Heart left ventricle (tissue), 16 donors: ENCODE results near the gene SPCS3. TPM values are rescaled to one million over a fixed set of nuclear protein-coding genes. Genes with fewer than 3 reads are reported as not detected.
"Not testable (repeated sequence)": the region's sequence is repeated elsewhere in the genome, so short reads cannot be mapped to it uniquely, and the experiment has no call there.

Source experiments
- ATAC-seq, 4 donors: fragments of 200-7000 bp; cut with Tn5 transposase; one replicate each; pipeline ENCODE4 v1.9.1; 2020 to 2022; ENCODE audit warnings: moderate library complexity in 4 of 4, mild to moderate bottlenecking in 3 of 4, moderate number of reproducible peaks in 1 of 4
- DNase-seq, 5 donors: peaks; one replicate each; pipeline ENCODE4 v3.0.0-alpha.2; 2020
- H3K27ac ChIP-seq, 12 donors: fragments of 200-600 bp; sonication (generic) in 4 of 12; one replicate each; pipeline versions ENCODE4 v1.5.0 to v1.8.0; 2016 to 2022; ENCODE audit warnings: mild to moderate bottlenecking in 2 of 12
- H3K27me3 ChIP-seq, 9 donors: fragments of 200-600 bp; sonication (generic) in 2 of 9; one replicate each; pipeline versions ENCODE4 v1.5.1 to v1.8.0; 2016 to 2022; ENCODE audit warnings: mild to moderate bottlenecking in 3 of 9
- H3K36me3 ChIP-seq, 9 donors: fragments of 200-600 bp; sonication (generic) in 2 of 9; one replicate each; pipeline versions ENCODE4 v1.5.0 to v1.8.0; 2018 to 2022; ENCODE audit warnings: mild to moderate bottlenecking in 2 of 9
- H3K4me1 ChIP-seq, 12 donors: fragments of 200-600 bp; sonication (generic) in 4 of 12; one replicate each; pipeline versions ENCODE4 v1.5.0 to v1.8.0; 2016 to 2022; ENCODE audit warnings: mild to moderate bottlenecking in 3 of 12
- H3K4me3 ChIP-seq, 12 donors: fragments of 200-600 bp; sonication (generic) in 4 of 12; one replicate each; pipeline versions ENCODE4 v1.5.0 to v1.8.0; 2017 to 2022; ENCODE audit warnings: mild to moderate bottlenecking in 9 of 12, moderate library complexity in 4 of 12
- H3K9me3 ChIP-seq, 12 donors: fragments of 200-600 bp; sonication (generic) in 4 of 12; one replicate each; pipeline versions ENCODE4 v1.5.0 to v1.8.0; 2016 to 2022; ENCODE audit warnings: mild to moderate bottlenecking in 1 of 12
- POLR2A ChIP-seq, 2 donors: fragments of 450-650 bp; IDR thresholded peaks; one replicate each; pipeline ENCODE4 v1.6.1; 2017; ENCODE audit warnings: antibody characterized with exemption in 2 of 2, mild to moderate bottlenecking in 2 of 2, moderate library complexity in 2 of 2
- WGBS, 4 donors: extraction: QIAGEN DNeasy Blood & Tissue Kit in 2 of 4; methylation state at CpG; one replicate each; pipeline versions ENCODE4 v1.1.5 to v1.1.7; 2013 to 2018; 5-methylcytosine and 5-hydroxymethylcytosine counted together
- intact Hi-C, 10 donors: fragments of 100-400 bp; cut with DNase I; formaldehyde crosslinking; loops; one replicate each; pipeline versions ENCODE4 v1.11.1 to v1.14.2; 2022
- polyA plus RNA-seq, 2 donors: library from polyadenylated mRNA; stranded (reverse); fragments of 200-250 nt; gene quantifications; one replicate each; pipeline ENCODE4 v1.2.3, GENCODE V29; 2013
- total RNA-seq, 9 donors: library from RNA; depleted of rRNA in 2 of 9; stranded (reverse); fragments of >200 nt in 2 of 9; fragmentation: NEBNext Ultra II Directional in 3 of 9; extraction: Animal tissue kit (Norgen Biotek cat#: 25700) in 3 of 9; gene quantifications; one replicate each; pipeline versions ENCODE4 v1.1.0 to v1.2.4, GENCODE V29; 2016 to 2023
- TF ChIP-seq, protein P1 (sequence below), 12 donors: fragments of 200-600 bp; sonication (generic) in 4 of 12; IDR thresholded peaks; one replicate each; pipeline versions ENCODE4 v1.5.0 to v1.8.0; 2018 to 2022; ENCODE audit warnings: antibody characterized with exemption in 12 of 12, mild to moderate bottlenecking in 5 of 12
- donor health status: ischemic (EF 13 %, LVEDD 7.1; RV severe dilation, severe dysfunction).
- donor health status: healthy with polysubstance abuse.
- donor health status: DM: no; HTN: yes; CAD: no.
- donor health status: DM: no; HTN: no; CAD: no.
- donor health status: ischemic (EF 25% LVEDD 6.9; RV normal size, moderate dysfunction).
- donor health status: ischemic (EF 25% LVEDD 5.7; RV mildly dilated, moderate dysfunction).
- donor health status: healthy.
- donor health status: DM: yes; HTN: yes; CAD: no.
- donor health status: ischemic (EF 35%, LVEDD 5.7; RV mildly dilated, moderate dysfunction).
- donor health status: nonischemic (EF 11% LVEDD 7.7; RV severe dilation, severe dysfunction).
- donor health status: DM: yes; HTN: yes; CAD: no.
- donor health status: PGD.
- donor health status: ischemic (EF 29% LVEDD 5.4; RV normal size, mild dysfunction).
- donor health status: nonischemic (EF 23%, LVEDD 6.1; RV moderate dilation, normal function).

SPCS3 gene
- total and polyA plus RNA-seq, 11 donors, result 24.3 to 200 (median 81.6) TPM

- Histone ChIP-seq H3K4me3 (no peak overlapping the region), H3K9me3 (no peaks in the 10 kb centered on the region), H3K36me3 (no peaks in the 10 kb centered on the region), H3K4me1 (no peaks in the 10 kb centered on the region), H3K27ac (no peak overlapping the region), H3K27me3 (no peaks in the 10 kb centered on the region)
- DNase-seq (no peak), ATAC-seq (no peak)
- intact Hi-C loops, result no loop called here
- TF ChIP-seq, protein P1, sequence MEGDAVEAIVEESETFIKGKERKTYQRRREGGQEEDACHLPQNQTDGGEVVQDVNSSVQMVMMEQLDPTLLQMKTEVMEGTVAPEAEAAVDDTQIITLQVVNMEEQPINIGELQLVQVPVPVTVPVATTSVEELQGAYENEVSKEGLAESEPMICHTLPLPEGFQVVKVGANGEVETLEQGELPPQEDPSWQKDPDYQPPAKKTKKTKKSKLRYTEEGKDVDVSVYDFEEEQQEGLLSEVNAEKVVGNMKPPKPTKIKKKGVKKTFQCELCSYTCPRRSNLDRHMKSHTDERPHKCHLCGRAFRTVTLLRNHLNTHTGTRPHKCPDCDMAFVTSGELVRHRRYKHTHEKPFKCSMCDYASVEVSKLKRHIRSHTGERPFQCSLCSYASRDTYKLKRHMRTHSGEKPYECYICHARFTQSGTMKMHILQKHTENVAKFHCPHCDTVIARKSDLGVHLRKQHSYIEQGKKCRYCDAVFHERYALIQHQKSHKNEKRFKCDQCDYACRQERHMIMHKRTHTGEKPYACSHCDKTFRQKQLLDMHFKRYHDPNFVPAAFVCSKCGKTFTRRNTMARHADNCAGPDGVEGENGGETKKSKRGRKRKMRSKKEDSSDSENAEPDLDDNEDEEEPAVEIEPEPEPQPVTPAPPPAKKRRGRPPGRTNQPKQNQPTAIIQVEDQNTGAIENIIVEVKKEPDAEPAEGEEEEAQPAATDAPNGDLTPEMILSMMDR (IDR thresholded peaks at IDR 0.05), result no peak
- TF ChIP-seq POLR2A (IDR thresholded peaks at IDR 0.05), result no peak
- WGBS, 4 donors, result 89 to 100% (median 92%) methylated on average over 1 of the region's 1 CpG
Measured at GRCh38 chr4:176292920-176293319, 26.8 kb upstream of the SPCS3 start.

DNA sequence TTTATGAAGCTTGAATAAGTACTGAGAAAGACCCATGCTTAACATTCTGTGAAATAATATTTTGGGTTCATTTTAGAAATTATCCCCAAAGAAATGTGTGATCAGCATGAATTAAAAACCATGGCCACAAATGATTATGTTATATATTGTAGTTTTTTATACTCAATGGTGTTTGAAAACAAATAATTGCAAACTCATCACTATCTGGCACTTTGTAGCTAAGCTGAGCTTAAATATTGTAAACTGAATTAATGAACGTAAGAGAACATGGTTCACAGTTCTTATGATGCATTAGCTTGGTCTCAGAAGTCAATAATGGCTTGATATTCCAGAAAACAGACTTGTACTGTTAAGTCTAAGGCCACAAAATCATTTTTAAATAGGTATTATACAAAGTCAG lies 26.1 kb upstream of the SPCS3 start:
- Histone ChIP-seq H3K27ac (no peak overlapping the region), H3K4me3 (no peak overlapping the region), H3K4me1 (no peaks in the 10 kb centered on the region), H3K36me3 (no peaks in the 10 kb centered on the region), H3K9me3 (no peaks in the 10 kb centered on the region), H3K27me3 (no peaks in the 10 kb centered on the region)
- DNase-seq, result no peak
- ATAC-seq, result no peak
- 77 to 97% (median 84%) methylated on average over 1 of the region's 1 CpG for WGBS, 4 donors
- TF ChIP-seq, protein P1 (IDR thresholded peaks at IDR 0.05), result no peak
- TF ChIP-seq POLR2A (IDR thresholded peaks at IDR 0.05), result no peak
- intact Hi-C loops, result no loop called here

- H3K27me3 ChIP-seq, intact Hi-C loops, H3K27ac ChIP-seq, H3K4me1 ChIP-seq, H3K9me3 ChIP-seq, DNase-seq, H3K36me3 ChIP-seq, H3K4me3 ChIP-seq, ATAC-seq: not testable (repeated sequence)
- WGBS, 4 donors, result 46 to 64% (median 59%) methylated on average over 5 of the region's 5 CpGs
Measured at GRCh38 chr4:176295907-176296306, 23.9 kb upstream of the SPCS3 start.

GRCh38 chr4:176298664-176299063 lies 21.1 kb upstream of the SPCS3 start:
- Histone ChIP-seq H3K4me3 (no peak overlapping the region), H3K27me3 (no peaks in the 10 kb centered on the region), H3K9me3 (no peaks in the 10 kb centered on the region), H3K27ac (no peak overlapping the region), H3K36me3 (no peaks in the 10 kb centered on the region), H3K4me1 (peaks cover 0 to 3% (median 0%) of the 10 kb centered on the region in 12 donors)
- 60 to 66% (median 64%) methylated on average over 6 of the region's 6 CpGs for WGBS, 4 donors
- TF ChIP-seq, protein P1 (IDR thresholded peaks at IDR 0.05), result no peak
- no peak for TF ChIP-seq POLR2A (IDR thresholded peaks at IDR 0.05)
- intact Hi-C loops, result no loop called here
- DNase-seq (no peak), ATAC-seq (no peak)

GRCh38 chr4:176300036-176300435 lies 19.7 kb upstream of the SPCS3 start:
- Histone ChIP-seq H3K4me1 (peaks cover 0 to 3% (median 0%) of the 10 kb centered on the region in 12 donors), H3K4me3 (no peak overlapping the region), H3K27ac (no peak overlapping the region), H3K9me3 (no peaks in the 10 kb centered on the region), H3K36me3 (no peaks in the 10 kb centered on the region), H3K27me3 (no peaks in the 10 kb centered on the region)
- no peak for TF ChIP-seq POLR2A (IDR thresholded peaks at IDR 0.05)
- TF ChIP-seq, protein P1 (IDR thresholded peaks at IDR 0.05), result no peak
- 73 to 86% (median 82%) methylated on average over 7 to 9 of the region's 9 CpGs for WGBS, 4 donors
- ATAC-seq (no peak), DNase-seq (no peak)
- intact Hi-C loops, result no loop called here
